ENCODE measurements around the gene SFXN2. TPM values are rescaled to one million over a fixed set of nuclear protein-coding genes. Genes with fewer than 3 reads are reported as not detected.

Gene SFXN2
- total RNA-seq, 4 donors from 2014 or later = 2.6 to 8.1 (median 4.4) TPM

GRCh38 chr10:102769375-102770107 lies 55.1 kb downstream of the SFXN2 start:
- no peak for TF ChIP-seq CTCF (IDR thresholded peaks at IDR 0.05; ENCODE audit: low read depth)

GRCh38 chr10:102770108-102770482 lies 55.7 kb downstream of the SFXN2 start:
- no peak for TF ChIP-seq CTCF (IDR thresholded peaks at IDR 0.05; ENCODE audit: low read depth)

- TF ChIP-seq CTCF (IDR thresholded peaks at IDR 0.05; ENCODE audit: low read depth) = no peak
Measured at GRCh38 chr10:102770792-102771191, 56.4 kb downstream of the SFXN2 start.

- TF ChIP-seq CTCF (IDR thresholded peaks at IDR 0.05; ENCODE audit: low read depth) = no peak
Measured at GRCh38 chr10:102773320-102773719, 58.9 kb downstream of the SFXN2 start.

GRCh38 chr10:102773986-102774385 lies 59.5 kb downstream of the SFXN2 start:
- no peak for TF ChIP-seq CTCF (IDR thresholded peaks at IDR 0.05; ENCODE audit: low read depth)

- no peak for TF ChIP-seq CTCF (IDR thresholded peaks at IDR 0.05; ENCODE audit: low read depth)
Measured at GRCh38 chr10:102775201-102775934, 60.9 kb downstream of the SFXN2 start.

GRCh38 chr10:102775935-102776669 lies 61.7 kb downstream of the SFXN2 start:
- TF ChIP-seq CTCF (IDR thresholded peaks at IDR 0.05; ENCODE audit: low read depth) = no peak

Measured in subcutaneous adipose tissue (tissue), 4 donors.